ENCODE data around the gene CERS6.

DNA sequence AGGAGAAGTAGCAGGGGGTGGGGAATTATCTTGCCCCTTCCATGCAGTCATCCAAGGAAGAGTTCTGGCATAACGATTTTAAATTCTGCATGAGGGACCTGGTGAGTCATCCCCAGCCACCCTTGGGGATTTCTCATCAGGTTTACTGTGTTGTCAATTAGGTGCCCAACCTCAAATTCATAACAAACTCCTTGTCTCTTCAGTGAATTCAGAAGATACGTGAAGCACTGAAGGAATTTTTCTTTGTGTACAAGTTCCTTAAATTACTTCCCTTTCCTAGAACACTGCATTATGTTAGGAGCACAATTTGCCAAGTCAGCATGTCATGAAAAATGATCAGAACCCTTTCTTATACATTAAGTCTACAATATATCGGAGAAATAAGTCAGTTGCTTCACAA is 275.5 kb downstream of the CERS6 start:
- TF ChIP-seq, protein P1, sequence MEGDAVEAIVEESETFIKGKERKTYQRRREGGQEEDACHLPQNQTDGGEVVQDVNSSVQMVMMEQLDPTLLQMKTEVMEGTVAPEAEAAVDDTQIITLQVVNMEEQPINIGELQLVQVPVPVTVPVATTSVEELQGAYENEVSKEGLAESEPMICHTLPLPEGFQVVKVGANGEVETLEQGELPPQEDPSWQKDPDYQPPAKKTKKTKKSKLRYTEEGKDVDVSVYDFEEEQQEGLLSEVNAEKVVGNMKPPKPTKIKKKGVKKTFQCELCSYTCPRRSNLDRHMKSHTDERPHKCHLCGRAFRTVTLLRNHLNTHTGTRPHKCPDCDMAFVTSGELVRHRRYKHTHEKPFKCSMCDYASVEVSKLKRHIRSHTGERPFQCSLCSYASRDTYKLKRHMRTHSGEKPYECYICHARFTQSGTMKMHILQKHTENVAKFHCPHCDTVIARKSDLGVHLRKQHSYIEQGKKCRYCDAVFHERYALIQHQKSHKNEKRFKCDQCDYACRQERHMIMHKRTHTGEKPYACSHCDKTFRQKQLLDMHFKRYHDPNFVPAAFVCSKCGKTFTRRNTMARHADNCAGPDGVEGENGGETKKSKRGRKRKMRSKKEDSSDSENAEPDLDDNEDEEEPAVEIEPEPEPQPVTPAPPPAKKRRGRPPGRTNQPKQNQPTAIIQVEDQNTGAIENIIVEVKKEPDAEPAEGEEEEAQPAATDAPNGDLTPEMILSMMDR (IDR thresholded peaks at IDR 0.05), result no peak
- TF ChIP-seq POLR2A (IDR thresholded peaks at IDR 0.05), result no peak

Data from breast epithelium (tissue), 3 donors.